ENCODE measurements around the gene NDUFAB1. TPM values are rescaled to one million over a fixed set of nuclear protein-coding genes. Genes with fewer than 3 reads are reported as not detected.

NDUFAB1 gene
- total and polyA plus RNA-seq, 8 donors = 64.9 to 78.7 (median 71.1) TPM

GRCh38 chr16:23597003-23597756, 1.1 kb upstream of the NDUFAB1 start:
- H3K27ac ChIP-seq = no peak overlapping the region
- H3K4me1 ChIP-seq = peaks cover 11 to 34% of the 10 kb centered on the region in 2 donors
- no peak for ATAC-seq
- H3K36me3 ChIP-seq = peaks cover 0 to 36% of the 10 kb centered on the region in 2 donors
- DNase-seq = no peak
- intact Hi-C loops (cut with DNase I) = no loop called here
- H3K9me3 ChIP-seq = no peaks in the 10 kb centered on the region
- H3K27me3 ChIP-seq = no peaks in the 10 kb centered on the region
- no peak for TF ChIP-seq CTCF (IDR thresholded peaks at IDR 0.05)
- no peak overlapping the region for H3K4me3 ChIP-seq

GRCh38 chr16:23595246-23595950, 718 bp downstream of the NDUFAB1 start:
- Histone ChIP-seq H3K36me3 (peaks cover 0 to 39% of the 10 kb centered on the region in 2 donors), H3K27ac (peak overlapping the region in 1 of 2 donors; percentile 86), H3K4me3 (peak overlapping the region; percentile 87 to 99), H3K9me3 (no peaks in the 10 kb centered on the region), H3K4me1 (peaks cover 11 to 34% of the 10 kb centered on the region in 2 donors), H3K27me3 (no peaks in the 10 kb centered on the region)
- no peak for TF ChIP-seq CTCF (IDR thresholded peaks at IDR 0.05)
- ATAC-seq (peak; percentile 1), DNase-seq (no peak)
- intact Hi-C loops (cut with DNase I) = no loop called here

GRCh38 chr16:23594186-23594585, 1.9 kb downstream of the NDUFAB1 start:
- H3K36me3 ChIP-seq = peaks cover 0 to 51% of the 10 kb centered on the region in 2 donors
- no peak overlapping the region for H3K27ac ChIP-seq
- H3K9me3 ChIP-seq = no peaks in the 10 kb centered on the region
- H3K4me1 ChIP-seq = peaks cover 11 to 34% of the 10 kb centered on the region in 2 donors
- TF ChIP-seq CTCF (IDR thresholded peaks at IDR 0.05) = no peak
- ATAC-seq = no peak
- no peaks in the 10 kb centered on the region for H3K27me3 ChIP-seq
- H3K4me3 ChIP-seq = no peak overlapping the region
- intact Hi-C loops (cut with DNase I) = no loop called here
- no peak for DNase-seq

GRCh38 chr16:23590181-23590580, 5.9 kb downstream of the NDUFAB1 start:
- intact Hi-C loops (cut with DNase I) = no loop called here

More at GRCh38 chr16:23590181-23590580, 5.9 kb downstream of the NDUFAB1 start:
- ATAC-seq (no peak), DNase-seq (no peak)
- Histone ChIP-seq H3K27ac (no peak overlapping the region), H3K9me3 (no peaks in the 10 kb centered on the region), H3K27me3 (no peaks in the 10 kb centered on the region), H3K4me3 (no peak overlapping the region), H3K36me3 (peaks cover 0 to 91% of the 10 kb centered on the region in 2 donors), H3K4me1 (peaks cover 8 to 22% of the 10 kb centered on the region in 2 donors)
- TF ChIP-seq CTCF (IDR thresholded peaks at IDR 0.05) = no peak

Measured in left lung (tissue), 10 donors.